ENCODE results near the gene COPS6. TPM values are rescaled to one million over a fixed set of nuclear protein-coding genes. Genes with fewer than 3 reads are reported as not detected.

COPS6 gene
- polyA plus RNA-seq, 1 of the 3 experiments (the other 2 are of a cell fraction) = 435 TPM

- peaks cover 23 to 36% of the 10 kb centered on the region in 2 experiments for H3K36me3 ChIP-seq (replicated peaks in 1 of 2; ENCODE audit: control insufficient read depth in 1 of 2, insufficient read depth in 2 of 2, low read length in 1 of 2)
- TF ChIP-seq FOXJ3 (CRISPR knock-in tag; IDR thresholded peaks at IDR 0.05) (no peak), ELF1 (IDR thresholded peaks at IDR 0.05) (no peak), SMC3 (IDR thresholded peaks at IDR 0.05; ENCODE audit: low read depth, low read length) (peak; percentile 54; the same call in 1 of the 2 replicates), TEAD4 (IDR thresholded peaks at IDR 0.05; ENCODE audit: borderline replicate concordance, insufficient read depth) (no peak), CTCF (IDR thresholded peaks at IDR 0.05) (peak; percentile 51), FOSL2 (IDR thresholded peaks at IDR 0.05; ENCODE audit: borderline replicate concordance, low read depth) (no peak), USF2 (IDR thresholded peaks at IDR 0.05; ENCODE audit: borderline replicate concordance, low read depth, low read length) (no peak), RAD21 (IDR thresholded peaks at IDR 0.05; ENCODE audit: low read length) (peak; percentile 78), RXRA (IDR thresholded peaks at IDR 0.05; ENCODE audit: borderline replicate concordance, low read depth) (no peak)
- CTCF ChIA-PET = interaction anchor here (0.6 to 5.5 kb wide), 19 partner anchors 9 to 135 kb away, joined by 3 to 60 read pairs (median 4); partner anchors contain the start of genes AP4M1, MCM7 and ZNF3
- POLR2A ChIA-PET = interaction anchor here (0.6 to 1.3 kb wide), 3 partner anchors 38 to 66 kb away, joined by 3 to 4 read pairs (median 3); partner anchors contain the start of gene ZKSCAN1
- DNase-seq = peak; percentile 62
- no peak overlapping the region for H2AFZ ChIP-seq (ENCODE audit: low read depth)
- H3K9me3 ChIP-seq = no peaks in the 10 kb centered on the region
- peaks cover 5 to 9% of the 10 kb centered on the region in 2 experiments; a peak in 2 of 4 replicates for H3K4me1 ChIP-seq (ENCODE audit: control insufficient read depth in 1 of 2, insufficient read depth in 2 of 2, low read depth in 1 of 2, low read length in 1 of 2)
- H3K9ac ChIP-seq = no peak overlapping the region
- no peaks in the 10 kb centered on the region for H3K27me3 ChIP-seq (ENCODE audit: insufficient read depth)
- no peak overlapping the region for H3K4me3 ChIP-seq (ENCODE audit: low read depth in 2 of 2, low read length in 1 of 2)
- no peak overlapping the region for H3K4me2 ChIP-seq
- 96% methylated on average over 3 of the region's 3 CpGs for WGBS (ENCODE audit: low lambda C conversion rate)
- no peak overlapping the region for H3K27ac ChIP-seq (ENCODE audit: low read depth in 2 of 2, low read length in 1 of 2)
- peaks cover 23% of the 10 kb centered on the region for H3F3A ChIP-seq (replicated peaks; ENCODE audit: insufficient read depth)
- H3K79me2 ChIP-seq (ENCODE audit: insufficient read depth) = peaks cover 61% of the 10 kb centered on the region
- H3K9me2 ChIP-seq = no peaks in the 10 kb centered on the region
- H4K20me1 ChIP-seq (ENCODE audit: insufficient read depth) = no peaks in the 10 kb centered on the region; the same call in 1 of the 2 replicates
Observed at GRCh38 chr7:100053215-100053614, 35.6 kb upstream of the COPS6 start.

GRCh38 chr7:100057006-100057405, 31.8 kb upstream of the COPS6 start:
- WGBS (ENCODE audit: low lambda C conversion rate) = 97% methylated on average over 9 of the region's 10 CpGs
- Histone ChIP-seq H3K4me2 (no peak overlapping the region), H3K27me3 (ENCODE audit: insufficient read depth) (no peaks in the 10 kb centered on the region)

More at GRCh38 chr7:100057006-100057405, 31.8 kb upstream of the COPS6 start:
- H3K9me2 ChIP-seq = no peaks in the 10 kb centered on the region
- H2AFZ ChIP-seq (ENCODE audit: low read depth) = no peak overlapping the region
- TF ChIP-seq JUND (IDR thresholded peaks at IDR 0.05) (no peak), USF1 (IDR thresholded peaks at IDR 0.05; ENCODE audit: borderline replicate concordance, low read depth) (no peak), ELF1 (IDR thresholded peaks at IDR 0.05) (no peak), FOXM1 (IDR thresholded peaks at IDR 0.05; ENCODE audit: low read depth) (no peak), CHD2 (IDR thresholded peaks at IDR 0.05; ENCODE audit: low read length, partially characterized antibody) (no peak)
- POLR2A ChIA-PET = interaction anchor here (0.6 to 0.8 kb wide), 2 partner anchors 30 to 63 kb away, joined by 3 read pairs; no protein-coding TSS in a partner anchor
- no peaks in the 10 kb centered on the region for H3K4me1 ChIP-seq (ENCODE audit: control insufficient read depth in 1 of 2, insufficient read depth in 2 of 2, low read depth in 1 of 2, low read length in 1 of 2)
- no peak for DNase-seq
- no peak overlapping the region for H3K9ac ChIP-seq
- H3K36me3 ChIP-seq (replicated peaks in 1 of 2; ENCODE audit: control insufficient read depth in 1 of 2, insufficient read depth in 2 of 2, low read length in 1 of 2) = peaks cover 40 to 60% of the 10 kb centered on the region in 2 experiments
- CTCF ChIA-PET = interaction anchor here (1.3 to 1.8 kb wide), 3 partner anchors 8 to 63 kb away, joined by 4 to 6 read pairs (median 4); no protein-coding TSS in a partner anchor
- H3K27ac ChIP-seq (ENCODE audit: low read depth in 2 of 2, low read length in 1 of 2) = no peak overlapping the region
- no peaks in the 10 kb centered on the region; the same call in 1 of the 2 replicates for H4K20me1 ChIP-seq (ENCODE audit: insufficient read depth)
- H3K79me2 ChIP-seq (ENCODE audit: insufficient read depth) = peaks cover 46% of the 10 kb centered on the region
- peaks cover 10% of the 10 kb centered on the region for H3F3A ChIP-seq (replicated peaks; ENCODE audit: insufficient read depth)
- no peak overlapping the region for H3K4me3 ChIP-seq (ENCODE audit: low read depth in 2 of 2, low read length in 1 of 2)
- H3K9me3 ChIP-seq = no peaks in the 10 kb centered on the region

All from SK-N-SH (cell line).